Keratinocyte (primary cell): ENCODE measurements around the gene GIPC1. TPM values are rescaled to one million over a fixed set of nuclear protein-coding genes. Genes with fewer than 3 reads are reported as not detected.

ENCODE experiments used
- DNase-seq: peaks from one replicate; pipeline ENCODE4 v3.0.0-alpha.2; 2011; ENCODE audit warnings: low read depth, missing footprints, low spot score
- FAIRE-seq: peaks from 2 replicates; lab custom pipeline; 2011; peaks lifted over from hg19 to GRCh38; lab: Jason Lieb, UNC
- H2AFZ ChIP-seq: 2 replicates; pipeline ENCODE4 v1.6.0; 2012; ENCODE audit warnings: low read length, control low read depth, inconsistent platforms; ENCODE audit not compliant: control insufficient read depth
- H3K27ac ChIP-seq: 2 replicates; pipeline ENCODE4 v1.5.1; 2011; ENCODE audit warnings: low read length; ENCODE audit not compliant: control insufficient read depth, insufficient read depth
- H3K27me3 ChIP-seq: 3 replicates; pipeline ENCODE4 v1.6.0; 2011; ENCODE audit warnings: low read length; ENCODE audit not compliant: control insufficient read depth, insufficient read depth; ENCODE audit errors: extremely low read depth
- H3K36me3 ChIP-seq, 2 experiments: 2 replicates in 1 of 2; 3 replicates in 1 of 2; pipeline ENCODE4 v1.5.1; 2011; ENCODE audit warnings: low read length in 2 of 2, mild to moderate bottlenecking in 1 of 2; ENCODE audit not compliant: control insufficient read depth in 2 of 2, insufficient read depth in 2 of 2; ENCODE audit errors: extremely low read depth in 1 of 2
- H3K4me1 ChIP-seq: 3 replicates; pipeline ENCODE4 v1.5.1; 2011; ENCODE audit warnings: low read length; ENCODE audit not compliant: control insufficient read depth, insufficient read depth; ENCODE audit errors: extremely low read depth
- H3K4me2 ChIP-seq: 3 replicates; pipeline ENCODE4 v1.6.0; 2011; ENCODE audit warnings: low read depth, low read length; ENCODE audit not compliant: control insufficient read depth, insufficient read depth; ENCODE audit errors: extremely low read depth
- H3K4me3 ChIP-seq, 3 experiments: fragments of 200-600 bp in 1 of 3; sonication (generic) in 1 of 3; 2 replicates in 2 of 3; 3 replicates in 1 of 3; pipeline ENCODE4 v1.5.1; 2011 to 2016; ENCODE audit warnings: low read length in 3 of 3, mild to moderate bottlenecking in 3 of 3, control low read depth in 2 of 3, inconsistent platforms in 1 of 3, low read depth in 1 of 3, mixed read lengths in 1 of 3, mixed run types in 1 of 3, moderate library complexity in 1 of 3; ENCODE audit not compliant: control insufficient read depth in 2 of 3, insufficient read depth in 2 of 3; ENCODE audit errors: extremely low read depth in 1 of 3
- H3K79me2 ChIP-seq: 2 replicates; pipeline ENCODE4 v1.6.0; 2012; ENCODE audit warnings: low read length; ENCODE audit not compliant: control insufficient read depth, insufficient read depth
- H3K9ac ChIP-seq: 3 replicates; pipeline ENCODE4 v1.6.0; 2011; ENCODE audit warnings: low read length; ENCODE audit not compliant: control insufficient read depth, insufficient read depth; ENCODE audit errors: extremely low read depth
- H3K9me1 ChIP-seq: 3 replicates; pipeline ENCODE4 v1.6.0; 2011; ENCODE audit warnings: low read length; ENCODE audit not compliant: control insufficient read depth, insufficient read depth; ENCODE audit errors: extremely low read depth
- H3K9me3 ChIP-seq: 2 replicates; pipeline ENCODE4 v1.5.1; 2012; ENCODE audit warnings: low read depth, low read length; ENCODE audit not compliant: control insufficient read depth
- H4K20me1 ChIP-seq: 3 replicates; pipeline ENCODE4 v1.6.0; 2011; ENCODE audit warnings: low read length; ENCODE audit not compliant: control insufficient read depth, insufficient read depth; ENCODE audit errors: extremely low read depth
- CTCF ChIP-seq, 3 experiments: IDR thresholded peaks in 1 of 3; conservative IDR thresholded peaks in 1 of 3; optimal IDR thresholded peaks in 1 of 3; 2 replicates in 2 of 3; 3 replicates in 1 of 3; pipeline versions ENCODE3 to v1.5.1; 2011; ENCODE audit warnings: low read length in 3 of 3, mild to moderate bottlenecking in 3 of 3, moderate library complexity in 2 of 3, control low read depth in 1 of 3, inconsistent platforms in 1 of 3; ENCODE audit not compliant: insufficient read depth in 2 of 3; ENCODE audit errors: extremely low read depth in 1 of 3
- EZH2 ChIP-seq: IDR thresholded peaks from one replicate; pipeline ENCODE4 v1.6.1; 2012; ENCODE audit warnings: inconsistent platforms, mild to moderate bottlenecking, low read length, moderate library complexity
- dilution Hi-C: fragments of 300-500 bp; cut with MboI; formaldehyde crosslinking; loops from one replicate; pipeline ENCODE4 v1.7.0; 2020; ENCODE audit warnings: low sequenced_read_pairs; ENCODE audit not compliant: extremely low pct_ligation_motif_present
- polyA plus RNA-seq, 5 experiments: library from polyadenylated mRNA; depleted of rRNA in 3 of 5; stranded (reverse) in 3 of 5; stranded (forward) in 1 of 5; unstranded in 1 of 5; fragments of >200 nt; gene quantifications; 1 replicate in 1 of 5; 2 replicates in 3 of 5; 3 replicates in 1 of 5; pipeline versions ENCODE4 v1.2.1 to v1.2.3, GENCODE V29; 2011 to 2012; ENCODE audit warnings: missing spikeins in 2 of 5, low read depth in 1 of 5, low replicate concordance in 1 of 5

Gene GIPC1
- polyA plus RNA-seq, 1 donor (not counting 4 experiments of a cell fraction or from before 2014, with no cell fraction given) = 166 TPM

GRCh38 chr19:14515501-14516047 lies 19.6 kb upstream of the GIPC1 start:
- FAIRE-seq (no peak), DNase-seq (no peak)
- Histone ChIP-seq H3K36me3 (peaks cover 24 to 35% of the 10 kb centered on the region in 2 experiments), H3K79me2 (peaks cover 31% of the 10 kb centered on the region), H3K4me3 (peak overlapping the region; percentile 83 to 99 (median 90)), H2AFZ (no peak overlapping the region), H3K4me1 (peaks cover 41% of the 10 kb centered on the region), H3K9ac (peak overlapping the region; percentile 99), H3K27ac (no peak overlapping the region), H3K27me3 (no peaks in the 10 kb centered on the region), H3K9me1 (peaks cover 4% of the 10 kb centered on the region), H3K9me3 (no peaks in the 10 kb centered on the region), H3K4me2 (peak overlapping the region; percentile 94), H4K20me1 (peaks cover 24% of the 10 kb centered on the region)
- TF ChIP-seq EZH2 (no peak), CTCF (optimal IDR thresholded peaks at IDR 0.05 in 1 of 3, IDR thresholded peaks at IDR 0.05 in 1 of 3, conservative IDR thresholded peaks at IDR 0.05 in 1 of 3; ENCODE audit: extremely low read depth in 1 of 3, insufficient read depth in 2 of 3, low read length in 3 of 3) (no peak)
- dilution Hi-C loops = no loop called here

GRCh38 chr19:14514215-14514863 lies 18.4 kb upstream of the GIPC1 start:
- no peak overlapping the region for H3K4me3 ChIP-seq

More at GRCh38 chr19:14514215-14514863, 18.4 kb upstream of the GIPC1 start:
- peaks cover 24% of the 10 kb centered on the region for H4K20me1 ChIP-seq
- H3K4me1 ChIP-seq = peaks cover 35% of the 10 kb centered on the region
- no peaks in the 10 kb centered on the region for H3K27me3 ChIP-seq
- H3K9ac ChIP-seq = no peak overlapping the region
- peaks cover 24 to 35% of the 10 kb centered on the region in 2 experiments for H3K36me3 ChIP-seq
- TF ChIP-seq EZH2 (no peak), CTCF (optimal IDR thresholded peaks at IDR 0.05 in 1 of 3, IDR thresholded peaks at IDR 0.05 in 1 of 3, conservative IDR thresholded peaks at IDR 0.05 in 1 of 3; ENCODE audit: extremely low read depth in 1 of 3, insufficient read depth in 2 of 3, low read length in 3 of 3) (no peak)
- H3K9me1 ChIP-seq = no peaks in the 10 kb centered on the region
- H3K9me3 ChIP-seq = no peaks in the 10 kb centered on the region
- FAIRE-seq (no peak), DNase-seq (no peak)
- dilution Hi-C loops = no loop called here
- peaks cover 31% of the 10 kb centered on the region for H3K79me2 ChIP-seq
- H3K4me2 ChIP-seq = no peak overlapping the region
- H3K27ac ChIP-seq = no peak overlapping the region
- H2AFZ ChIP-seq = no peak overlapping the region
